Measurements from ENCODE around the gene JUP. TPM values are rescaled to one million over a fixed set of nuclear protein-coding genes. Genes with fewer than 3 reads are reported as not detected.

Gene JUP
- total and polyA plus RNA-seq, 2 of the 13 experiments (the other 11 are each of a cell fraction or from before 2014, with no cell fraction given) = 12.1 to 20.6 TPM

GRCh38 chr17:41772218-41772585 lies 14.3 kb downstream of the JUP start (continued):
- 0 out of 2 replicates have a peak, but pooled peaks have one; percentile 72 for TF ChIP-seq ZNF275 (CRISPR knock-in tag; IDR thresholded peaks at IDR 0.05; ENCODE audit: borderline replicate concordance)

DNA sequence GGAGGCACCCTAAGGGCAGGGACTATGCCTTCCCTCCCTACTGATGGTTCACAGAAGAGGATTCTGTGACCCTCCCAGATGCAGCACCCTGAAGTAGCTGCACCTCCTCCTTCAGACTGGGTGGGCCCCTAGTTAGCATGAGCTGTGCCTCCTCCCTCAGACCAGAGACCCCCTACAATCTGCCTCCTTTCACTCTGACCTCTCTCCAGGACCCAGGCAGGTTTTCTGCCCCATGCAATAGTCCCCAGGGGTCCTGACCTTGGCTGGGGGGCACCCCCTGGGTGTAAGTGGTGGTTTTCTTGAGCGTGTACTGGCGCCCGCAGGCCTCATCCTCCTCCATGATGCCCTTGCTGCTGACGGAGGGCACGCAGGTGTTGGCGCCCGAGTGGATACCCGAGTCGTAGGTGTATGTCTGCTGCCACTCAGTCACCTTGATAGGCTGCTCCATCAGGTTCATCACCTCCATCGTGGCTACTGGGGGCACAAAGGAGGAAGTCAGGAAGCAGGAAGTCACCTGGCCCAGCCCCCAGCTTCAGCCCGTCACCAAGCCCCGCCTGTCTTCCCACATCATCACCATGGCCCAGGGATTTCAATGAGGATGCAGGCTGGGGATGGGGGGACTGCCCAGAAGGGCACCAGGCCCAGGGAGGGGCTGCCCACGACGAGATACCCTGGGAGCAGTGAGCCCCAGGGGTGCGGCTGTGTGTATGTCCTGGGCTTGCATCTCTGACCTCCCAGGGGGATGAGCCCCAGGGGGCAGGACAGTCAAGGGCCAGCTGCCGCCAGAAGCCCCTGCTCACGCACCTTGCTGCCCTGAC lies 14.9 kb downstream of the JUP start:
- in situ Hi-C loops (cut with HindIII; ENCODE audit: extremely low pct_ligation_motif_present, low pct_unique_long_range_greater_than_20kb) = no loop called here
- Histone ChIP-seq H2AFZ (ENCODE audit: low read length) (no peak overlapping the region), H3K4me3 (replicated peaks in 1 of 3; ENCODE audit: insufficient read depth in 1 of 3, low read depth in 2 of 3, low read length in 3 of 3) (0 out of 6 replicates have a peak overlapping the region, but pooled peaks of 1 of the 3 experiments have one; percentile 67), H4K20me1 (ENCODE audit: insufficient read depth, low read length) (no peaks in the 10 kb centered on the region), H3K79me2 (ENCODE audit: insufficient read depth, low read length) (no peaks in the 10 kb centered on the region), H3K36me3 (replicated peaks in 1 of 2; ENCODE audit: control insufficient read depth in 1 of 2, insufficient read depth in 2 of 2, low read length in 2 of 2) (peaks cover 17 to 42% of the 10 kb centered on the region in 2 experiments), H3K27me3 (ENCODE audit: control insufficient read depth in 1 of 2, insufficient read depth in 2 of 2, low read length in 2 of 2) (no peaks in the 10 kb centered on the region), H3K4me1 (ENCODE audit: insufficient read depth, low read length) (peaks cover 39% of the 10 kb centered on the region), H3K9ac (ENCODE audit: insufficient read depth, low read depth, low read length) (no peak overlapping the region), H3K4me2 (ENCODE audit: low read depth, low read length) (peak overlapping the region; percentile 84), H3K9me3 (ENCODE audit: low read length) (no peaks in the 10 kb centered on the region), H3K27ac (ENCODE audit: extremely low read length, insufficient read depth, low read length) (peak overlapping the region; percentile 80)
- TF ChIP-seq U2AF1 (optimal IDR thresholded peaks at IDR 0.05; ENCODE audit: low read depth, low read length) (peak; percentile 5), ZSCAN22 (CRISPR knock-in tag; IDR thresholded peaks at IDR 0.05) (peak; percentile 91), ZNF646 (CRISPR knock-in tag; IDR thresholded peaks at IDR 0.05) (no peak), SKI (IDR thresholded peaks at IDR 0.05; ENCODE audit: partially characterized antibody) (no peak), ZNF446 (CRISPR knock-in tag; IDR thresholded peaks at IDR 0.05) (peak; percentile 40; the same call in 1 of the 2 replicates), NAIF1 (CRISPR knock-in tag; IDR thresholded peaks at IDR 0.05; ENCODE audit: borderline replicate concordance) (no peak), ZNF274 (CRISPR knock-in tag; IDR thresholded peaks at IDR 0.05) (0 out of 2 replicates have a peak, but pooled peaks have one; percentile 7), AGO2 (optimal IDR thresholded peaks at IDR 0.05; ENCODE audit: low read depth, low read length) (peak; percentile 37)
- BruUV-seq (replicated peaks) = no TSS peak
- no peak for FAIRE-seq
- 97% methylated on average over 12 of the region's 17 CpGs for WGBS (ENCODE audit: low lambda C conversion rate)
- CTCF ChIA-PET (ENCODE audit: low intra/inter-chr PET ratio, low total read pairs) = interaction anchor here (1.3 kb wide), 1 partner anchor 34 kb away, joined by 4 read pairs; no protein-coding TSS in a partner anchor
- POLR2A ChIA-PET = interaction anchor here (3.0 kb wide), 1 partner anchor 14 kb away, joined by 62 read pairs; the partner anchor contains the start of gene JUP
- ATAC-seq = no peak
- DNase-seq (ENCODE audit: low spot score) = no peak
- intact Hi-C loops (cut with micrococcal nuclease; ENCODE audit: unreplicated experiment) = no loop called here
